Bronchial epithelial cell (primary cell): ENCODE data around the gene C1orf210. TPM values are rescaled to one million over a fixed set of nuclear protein-coding genes. Genes with fewer than 3 reads are reported as not detected.
A peak's percentile ranks its signal among the peaks of the same experiment; 100 is the strongest.

Experiments used
- DNase-seq: peaks from one replicate; pipeline ENCODE4 v3.0.0-alpha.2; 2010; ENCODE audit warnings: low read depth
- FAIRE-seq: peaks from 2 replicates; lab custom pipeline; 2011; peaks lifted over from hg19 to GRCh38; lab: Jason Lieb, UNC
- H3K27me3 ChIP-seq: 2 replicates; pipeline ENCODE4 v1.5.1; 2011; ENCODE audit warnings: low read length; ENCODE audit not compliant: control insufficient read depth, insufficient read depth
- H3K36me3 ChIP-seq: 2 replicates; pipeline ENCODE4 v1.5.1; 2011; ENCODE audit warnings: low read length; ENCODE audit not compliant: control insufficient read depth, insufficient read depth
- H3K4me3 ChIP-seq: 2 replicates; pipeline ENCODE4 v1.5.1; 2011; ENCODE audit warnings: mild to moderate bottlenecking, low read depth, low read length, control low read depth
- total RNA-seq: library from RNA; depleted of rRNA; stranded (reverse); fragments of >200 nt; gene quantifications from 2 replicates; pipeline ENCODE4 v1.2.1, GENCODE V29; 2014
- TF ChIP-seq, protein P1 (sequence below): IDR thresholded peaks from 2 replicates; pipeline ENCODE4 v1.5.1; 2011; ENCODE audit warnings: mild to moderate bottlenecking, moderate library complexity, low read length, control low read depth, inconsistent platforms; ENCODE audit not compliant: insufficient read depth, severe bottlenecking

Gene C1orf210
- total RNA-seq, 1 donor from 2014 or later = 3.4 TPM

DNA sequence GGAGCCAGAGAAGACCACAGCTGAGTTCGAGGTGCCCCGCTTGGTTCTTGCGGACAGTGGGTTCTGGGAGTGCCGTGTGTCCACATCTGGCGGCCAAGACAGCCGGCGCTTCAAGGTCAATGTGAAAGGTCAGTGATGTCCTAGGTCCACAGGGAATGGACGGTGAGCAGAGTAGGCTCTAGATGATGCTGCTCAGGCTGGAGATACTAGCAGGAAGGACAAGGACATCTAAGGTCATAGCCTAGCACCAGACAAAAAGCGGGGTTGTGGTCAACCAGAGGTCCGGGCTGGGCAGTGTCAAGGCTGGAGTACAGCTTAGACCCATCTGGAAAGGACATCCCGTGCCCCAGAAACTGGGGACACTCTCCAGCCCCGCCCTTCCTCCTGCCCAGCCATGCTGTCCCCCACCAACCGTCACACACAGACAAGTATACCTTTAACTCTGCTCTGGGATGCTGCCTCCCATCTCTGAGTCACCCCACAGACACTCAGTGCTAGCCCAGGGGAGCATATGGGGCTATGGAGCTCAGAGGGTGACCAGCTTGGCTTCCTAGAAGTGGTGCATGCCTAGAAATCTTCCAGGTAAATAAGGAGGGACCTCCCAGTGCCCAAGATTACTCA, 24.1 kb upstream of the C1orf210 start:
- FAIRE-seq (peak; percentile 55), DNase-seq (no peak)
- Histone ChIP-seq H3K27me3 (no peaks in the 10 kb centered on the region), H3K36me3 (no peaks in the 10 kb centered on the region), H3K4me3 (no peak overlapping the region)
- TF ChIP-seq, protein P1, sequence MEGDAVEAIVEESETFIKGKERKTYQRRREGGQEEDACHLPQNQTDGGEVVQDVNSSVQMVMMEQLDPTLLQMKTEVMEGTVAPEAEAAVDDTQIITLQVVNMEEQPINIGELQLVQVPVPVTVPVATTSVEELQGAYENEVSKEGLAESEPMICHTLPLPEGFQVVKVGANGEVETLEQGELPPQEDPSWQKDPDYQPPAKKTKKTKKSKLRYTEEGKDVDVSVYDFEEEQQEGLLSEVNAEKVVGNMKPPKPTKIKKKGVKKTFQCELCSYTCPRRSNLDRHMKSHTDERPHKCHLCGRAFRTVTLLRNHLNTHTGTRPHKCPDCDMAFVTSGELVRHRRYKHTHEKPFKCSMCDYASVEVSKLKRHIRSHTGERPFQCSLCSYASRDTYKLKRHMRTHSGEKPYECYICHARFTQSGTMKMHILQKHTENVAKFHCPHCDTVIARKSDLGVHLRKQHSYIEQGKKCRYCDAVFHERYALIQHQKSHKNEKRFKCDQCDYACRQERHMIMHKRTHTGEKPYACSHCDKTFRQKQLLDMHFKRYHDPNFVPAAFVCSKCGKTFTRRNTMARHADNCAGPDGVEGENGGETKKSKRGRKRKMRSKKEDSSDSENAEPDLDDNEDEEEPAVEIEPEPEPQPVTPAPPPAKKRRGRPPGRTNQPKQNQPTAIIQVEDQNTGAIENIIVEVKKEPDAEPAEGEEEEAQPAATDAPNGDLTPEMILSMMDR = no peak

DNA sequence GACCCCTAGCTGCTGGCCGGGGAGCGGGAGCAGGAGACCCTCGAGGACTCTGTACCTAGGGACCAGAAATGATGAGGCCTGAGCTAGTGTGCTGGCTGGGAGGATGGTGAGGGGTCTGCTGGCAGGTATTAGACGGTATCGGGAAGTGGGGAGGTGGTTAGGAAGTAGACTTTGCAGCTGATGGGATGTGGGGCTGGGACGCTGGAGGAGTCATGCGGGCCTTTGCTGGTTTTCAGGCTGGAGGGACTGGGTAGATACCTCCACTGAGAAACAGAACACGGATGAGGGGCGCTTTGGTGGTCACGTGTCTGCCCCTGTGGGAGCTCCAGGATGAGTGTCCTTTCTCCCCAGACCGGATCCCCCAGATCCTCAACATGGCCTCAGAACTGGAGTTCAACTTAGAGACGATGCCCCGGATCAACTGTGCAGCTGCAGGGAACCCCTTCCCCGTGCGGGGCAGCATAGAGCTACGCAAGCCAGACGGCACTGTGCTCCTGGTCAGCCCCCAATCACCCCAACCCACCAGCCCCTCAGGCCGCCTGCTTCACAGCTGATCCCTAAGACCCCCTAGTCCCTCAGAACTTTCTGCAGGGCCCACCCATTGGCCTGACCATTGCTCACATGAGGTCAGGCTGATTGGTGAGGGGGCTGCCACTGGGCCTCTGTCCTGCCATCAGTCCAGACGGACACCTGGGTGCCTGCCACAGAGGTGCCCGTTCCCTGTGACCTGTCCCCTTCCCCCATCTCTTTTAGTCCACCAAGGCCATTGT, 23.4 kb upstream of the C1orf210 start:
- no peak for FAIRE-seq
- no peaks in the 10 kb centered on the region for H3K36me3 ChIP-seq
- no peaks in the 10 kb centered on the region for H3K27me3 ChIP-seq
- TF ChIP-seq, protein P1 = no peak
- H3K4me3 ChIP-seq = no peak overlapping the region
- DNase-seq = no peak

DNA sequence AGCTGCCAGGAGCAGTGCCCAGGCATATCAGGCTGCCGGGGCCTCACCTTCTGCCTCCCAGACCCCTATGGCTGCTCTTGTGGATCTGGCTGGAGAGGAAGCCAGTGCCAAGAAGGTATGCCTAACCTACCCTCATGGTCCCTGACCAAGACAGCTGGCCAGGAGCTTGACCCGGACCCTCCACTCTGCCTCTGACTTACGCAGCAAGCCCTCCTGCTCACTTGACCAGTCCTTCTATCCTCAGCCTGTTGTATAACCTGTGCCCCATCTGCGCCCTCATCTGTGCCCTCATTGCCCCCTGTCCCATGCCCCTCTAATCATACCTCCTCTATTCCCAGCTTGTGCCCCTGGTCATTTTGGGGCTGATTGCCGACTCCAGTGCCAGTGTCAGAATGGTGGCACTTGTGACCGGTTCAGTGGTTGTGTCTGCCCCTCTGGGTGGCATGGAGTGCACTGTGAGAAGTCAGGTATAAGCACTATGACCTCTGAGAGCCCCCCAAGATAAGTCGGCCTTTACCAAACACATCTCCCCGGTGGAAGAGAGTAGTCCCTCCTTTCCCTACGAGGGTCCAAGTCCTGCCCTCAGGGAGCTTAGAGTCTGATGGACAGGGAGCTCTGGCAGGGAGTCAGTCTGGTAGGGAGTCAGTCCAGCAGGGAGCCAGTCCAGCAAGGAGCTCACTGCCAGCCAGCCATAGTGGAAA, 22.2 kb upstream of the C1orf210 start:
- Histone ChIP-seq H3K36me3 (no peaks in the 10 kb centered on the region), H3K27me3 (no peaks in the 10 kb centered on the region), H3K4me3 (no peak overlapping the region)
- FAIRE-seq (no peak), DNase-seq (no peak)
- TF ChIP-seq, protein P1 = no peak

DNA sequence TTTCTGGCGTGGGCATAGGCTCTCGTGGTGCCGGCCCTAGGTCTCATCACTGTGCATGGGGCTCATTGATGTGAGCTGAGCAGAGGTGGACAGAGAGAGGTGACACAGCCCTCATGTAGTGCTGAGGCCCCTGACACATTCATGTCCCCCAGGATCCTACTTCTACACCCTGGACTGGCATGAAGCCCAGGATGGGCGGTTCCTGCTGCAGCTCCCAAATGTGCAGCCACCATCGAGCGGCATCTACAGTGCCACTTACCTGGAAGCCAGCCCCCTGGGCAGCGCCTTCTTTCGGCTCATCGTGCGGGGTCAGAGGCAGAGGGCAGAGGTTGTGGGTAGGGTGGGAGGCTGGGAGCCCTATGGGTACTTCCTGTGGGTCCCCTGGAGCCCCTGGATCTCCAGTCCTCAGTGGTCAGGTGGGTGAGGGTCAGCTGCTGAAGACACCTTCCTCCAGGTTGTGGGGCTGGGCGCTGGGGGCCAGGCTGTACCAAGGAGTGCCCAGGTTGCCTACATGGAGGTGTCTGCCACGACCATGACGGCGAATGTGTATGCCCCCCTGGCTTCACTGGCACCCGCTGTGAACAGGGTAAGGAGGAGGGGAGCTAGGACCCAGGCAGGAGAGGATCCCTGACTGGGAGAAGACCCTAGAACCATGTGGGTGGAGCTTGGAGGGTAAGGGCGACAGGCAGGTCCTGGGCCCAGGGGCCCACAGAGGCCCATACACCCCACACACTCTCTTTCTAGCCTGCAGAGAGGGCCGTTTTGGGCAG, 21.5 kb upstream of the C1orf210 start:
- FAIRE-seq = peak; percentile 76

More for the DNA sequence above, 21.5 kb upstream of the C1orf210 start:
- Histone ChIP-seq H3K27me3 (no peaks in the 10 kb centered on the region), H3K36me3 (no peaks in the 10 kb centered on the region), H3K4me3 (no peak overlapping the region)
- TF ChIP-seq, protein P1 = no peak
- no peak for DNase-seq
